HCT116 (cell line): ENCODE measurements around the gene MYO7B.

ENCODE experiments used
- EGR1 ChIP-seq: IDR thresholded peaks from 2 replicates; pipeline ENCODE4 v1.6.1; 2012; ENCODE audit warnings: low read depth
- EZH2phosphoT487 ChIP-seq: fragments of 200-600 bp; IDR thresholded peaks from 2 replicates; pipeline ENCODE4 v1.6.1; 2018; ENCODE audit warnings: antibody characterized with exemption, borderline replicate concordance
- POLR2A ChIP-seq: IDR thresholded peaks from 2 replicates; pipeline ENCODE4 v1.7.0; 2011; ENCODE audit warnings: borderline replicate concordance; ENCODE audit not compliant: insufficient read depth, insufficient read length; ENCODE audit errors: extremely low read depth
- SIN3A ChIP-seq: IDR thresholded peaks from 2 replicates; pipeline ENCODE4 v1.6.1; 2012; ENCODE audit warnings: low read depth
- SP1 ChIP-seq: IDR thresholded peaks from 2 replicates; pipeline ENCODE4 v1.6.1; 2012; ENCODE audit warnings: low read depth
- SRF ChIP-seq: IDR thresholded peaks from 2 replicates; pipeline ENCODE4 v1.6.1; 2012; ENCODE audit warnings: low read depth
- ZFX ChIP-seq: fragments of 450-650 bp; IDR thresholded peaks from 2 replicates; pipeline ENCODE4 v1.6.1; 2017
- ZNF274 ChIP-seq: fragments of 200-500 bp; sonication (Bioruptor generic); IDR thresholded peaks from 2 replicates; pipeline ENCODE4 v1.6.1; 2014; ENCODE audit warnings: mild to moderate bottlenecking, low read depth, low read length, inconsistent platforms
- TF ChIP-seq, protein P1 (sequence below), 3 experiments: fragments of 200-600 bp in 1 of 3; sonication (generic) in 1 of 3; IDR thresholded peaks in 2 of 3; conservative IDR thresholded peaks in 1 of 3; 2 replicates each; pipeline ENCODE4 v1.5.1; 2012 to 2017; ENCODE audit warnings: low read depth in 2 of 3, low read length in 2 of 3, antibody characterized with exemption in 1 of 3, borderline replicate concordance in 1 of 3, control low read depth in 1 of 3, mild to moderate bottlenecking in 1 of 3, mixed read lengths in 1 of 3, mixed run types in 1 of 3, moderate library complexity in 1 of 3; ENCODE audit not compliant: insufficient read depth in 1 of 3
- TF ChIP-seq, protein P2 (sequence below): IDR thresholded peaks from 2 replicates; pipeline ENCODE4 v1.6.1; 2012
- TF ChIP-seq, protein P3 (sequence below): IDR thresholded peaks from 2 replicates; pipeline ENCODE4 v1.6.1; 2011; ENCODE audit warnings: mild to moderate bottlenecking, low read length, moderate library complexity; ENCODE audit not compliant: insufficient replicate concordance; ENCODE audit errors: extremely low read depth
- TF ChIP-seq, protein P4 (sequence below): IDR thresholded peaks from 2 replicates; pipeline ENCODE4 v1.6.1; 2012; ENCODE audit warnings: low read depth
- TF ChIP-seq, protein P5 (sequence below): IDR thresholded peaks from 2 replicates; pipeline ENCODE4 v1.6.1; 2012

DNA sequence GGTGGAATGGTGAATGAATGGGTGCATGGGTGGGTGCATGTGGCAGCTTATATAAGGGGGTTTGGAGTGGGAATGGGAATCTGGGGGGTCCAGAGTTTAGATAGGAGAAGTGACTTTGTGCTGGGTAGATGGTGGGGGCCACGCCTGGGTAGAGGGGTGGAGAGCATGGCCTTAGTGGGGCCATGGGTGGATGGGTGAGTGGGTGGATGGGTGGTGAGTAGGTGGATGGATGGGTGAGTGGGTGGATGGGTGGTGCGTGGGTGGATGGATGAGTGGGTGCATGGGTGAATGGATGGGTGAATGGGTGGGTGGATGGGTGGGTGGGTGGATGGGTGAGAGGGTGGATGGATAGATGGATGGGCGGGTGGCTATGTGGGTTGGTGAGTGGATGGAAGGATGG lies 53.9 kb downstream of the MYO7B start:
- TF ChIP-seq, protein P1, sequence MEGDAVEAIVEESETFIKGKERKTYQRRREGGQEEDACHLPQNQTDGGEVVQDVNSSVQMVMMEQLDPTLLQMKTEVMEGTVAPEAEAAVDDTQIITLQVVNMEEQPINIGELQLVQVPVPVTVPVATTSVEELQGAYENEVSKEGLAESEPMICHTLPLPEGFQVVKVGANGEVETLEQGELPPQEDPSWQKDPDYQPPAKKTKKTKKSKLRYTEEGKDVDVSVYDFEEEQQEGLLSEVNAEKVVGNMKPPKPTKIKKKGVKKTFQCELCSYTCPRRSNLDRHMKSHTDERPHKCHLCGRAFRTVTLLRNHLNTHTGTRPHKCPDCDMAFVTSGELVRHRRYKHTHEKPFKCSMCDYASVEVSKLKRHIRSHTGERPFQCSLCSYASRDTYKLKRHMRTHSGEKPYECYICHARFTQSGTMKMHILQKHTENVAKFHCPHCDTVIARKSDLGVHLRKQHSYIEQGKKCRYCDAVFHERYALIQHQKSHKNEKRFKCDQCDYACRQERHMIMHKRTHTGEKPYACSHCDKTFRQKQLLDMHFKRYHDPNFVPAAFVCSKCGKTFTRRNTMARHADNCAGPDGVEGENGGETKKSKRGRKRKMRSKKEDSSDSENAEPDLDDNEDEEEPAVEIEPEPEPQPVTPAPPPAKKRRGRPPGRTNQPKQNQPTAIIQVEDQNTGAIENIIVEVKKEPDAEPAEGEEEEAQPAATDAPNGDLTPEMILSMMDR (IDR thresholded peaks at IDR 0.05 in 2 of 3, conservative IDR thresholded peaks at IDR 0.05 in 1 of 3; ENCODE audit: borderline replicate concordance in 1 of 3, insufficient read depth in 1 of 3, low read depth in 2 of 3, low read length in 2 of 3) = no peak
- TF ChIP-seq SP1 = no peak
- TF ChIP-seq, protein P2, sequence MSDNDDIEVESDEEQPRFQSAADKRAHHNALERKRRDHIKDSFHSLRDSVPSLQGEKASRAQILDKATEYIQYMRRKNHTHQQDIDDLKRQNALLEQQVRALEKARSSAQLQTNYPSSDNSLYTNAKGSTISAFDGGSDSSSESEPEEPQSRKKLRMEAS = no peak
- TF ChIP-seq, protein P3, sequence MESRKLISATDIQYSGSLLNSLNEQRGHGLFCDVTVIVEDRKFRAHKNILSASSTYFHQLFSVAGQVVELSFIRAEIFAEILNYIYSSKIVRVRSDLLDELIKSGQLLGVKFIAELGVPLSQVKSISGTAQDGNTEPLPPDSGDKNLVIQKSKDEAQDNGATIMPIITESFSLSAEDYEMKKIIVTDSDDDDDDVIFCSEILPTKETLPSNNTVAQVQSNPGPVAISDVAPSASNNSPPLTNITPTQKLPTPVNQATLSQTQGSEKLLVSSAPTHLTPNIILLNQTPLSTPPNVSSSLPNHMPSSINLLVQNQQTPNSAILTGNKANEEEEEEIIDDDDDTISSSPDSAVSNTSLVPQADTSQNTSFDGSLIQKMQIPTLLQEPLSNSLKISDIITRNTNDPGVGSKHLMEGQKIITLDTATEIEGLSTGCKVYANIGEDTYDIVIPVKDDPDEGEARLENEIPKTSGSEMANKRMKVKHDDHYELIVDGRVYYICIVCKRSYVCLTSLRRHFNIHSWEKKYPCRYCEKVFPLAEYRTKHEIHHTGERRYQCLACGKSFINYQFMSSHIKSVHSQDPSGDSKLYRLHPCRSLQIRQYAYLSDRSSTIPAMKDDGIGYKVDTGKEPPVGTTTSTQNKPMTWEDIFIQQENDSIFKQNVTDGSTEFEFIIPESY = no peak
- no peak for TF ChIP-seq SIN3A
- TF ChIP-seq EGR1 = no peak
- no peak for TF ChIP-seq EZH2phosphoT487
- no peak for TF ChIP-seq ZNF274
- TF ChIP-seq, protein P4, sequence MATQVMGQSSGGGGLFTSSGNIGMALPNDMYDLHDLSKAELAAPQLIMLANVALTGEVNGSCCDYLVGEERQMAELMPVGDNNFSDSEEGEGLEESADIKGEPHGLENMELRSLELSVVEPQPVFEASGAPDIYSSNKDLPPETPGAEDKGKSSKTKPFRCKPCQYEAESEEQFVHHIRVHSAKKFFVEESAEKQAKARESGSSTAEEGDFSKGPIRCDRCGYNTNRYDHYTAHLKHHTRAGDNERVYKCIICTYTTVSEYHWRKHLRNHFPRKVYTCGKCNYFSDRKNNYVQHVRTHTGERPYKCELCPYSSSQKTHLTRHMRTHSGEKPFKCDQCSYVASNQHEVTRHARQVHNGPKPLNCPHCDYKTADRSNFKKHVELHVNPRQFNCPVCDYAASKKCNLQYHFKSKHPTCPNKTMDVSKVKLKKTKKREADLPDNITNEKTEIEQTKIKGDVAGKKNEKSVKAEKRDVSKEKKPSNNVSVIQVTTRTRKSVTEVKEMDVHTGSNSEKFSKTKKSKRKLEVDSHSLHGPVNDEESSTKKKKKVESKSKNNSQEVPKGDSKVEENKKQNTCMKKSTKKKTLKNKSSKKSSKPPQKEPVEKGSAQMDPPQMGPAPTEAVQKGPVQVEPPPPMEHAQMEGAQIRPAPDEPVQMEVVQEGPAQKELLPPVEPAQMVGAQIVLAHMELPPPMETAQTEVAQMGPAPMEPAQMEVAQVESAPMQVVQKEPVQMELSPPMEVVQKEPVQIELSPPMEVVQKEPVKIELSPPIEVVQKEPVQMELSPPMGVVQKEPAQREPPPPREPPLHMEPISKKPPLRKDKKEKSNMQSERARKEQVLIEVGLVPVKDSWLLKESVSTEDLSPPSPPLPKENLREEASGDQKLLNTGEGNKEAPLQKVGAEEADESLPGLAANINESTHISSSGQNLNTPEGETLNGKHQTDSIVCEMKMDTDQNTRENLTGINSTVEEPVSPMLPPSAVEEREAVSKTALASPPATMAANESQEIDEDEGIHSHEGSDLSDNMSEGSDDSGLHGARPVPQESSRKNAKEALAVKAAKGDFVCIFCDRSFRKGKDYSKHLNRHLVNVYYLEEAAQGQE = no peak
- TF ChIP-seq POLR2A = no peak
- no peak for TF ChIP-seq ZFX
- TF ChIP-seq, protein P5, sequence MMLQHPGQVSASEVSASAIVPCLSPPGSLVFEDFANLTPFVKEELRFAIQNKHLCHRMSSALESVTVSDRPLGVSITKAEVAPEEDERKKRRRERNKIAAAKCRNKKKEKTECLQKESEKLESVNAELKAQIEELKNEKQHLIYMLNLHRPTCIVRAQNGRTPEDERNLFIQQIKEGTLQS = no peak
- TF ChIP-seq SRF = no peak
